PFSK-1 (cell line): ENCODE data around the gene PDE4B.

Experiments
- POLR2AphosphoS5 ChIP-seq: IDR thresholded peaks from 2 replicates; pipeline ENCODE4 v1.6.1; 2012; ENCODE audit warnings: low read depth, mild to moderate bottlenecking, control low read depth, low read length, moderate library complexity
- TAF1 ChIP-seq: IDR thresholded peaks from 2 replicates; pipeline ENCODE4 v1.6.1; 2012; ENCODE audit warnings: low read length, control low read depth, borderline replicate concordance; ENCODE audit not compliant: insufficient read depth
- TF ChIP-seq, protein P1 (sequence below), 2 experiments: IDR thresholded peaks; 2 replicates each; pipeline versions ENCODE4 v1.6.1 to v1.8.0; 2011 to 2012; ENCODE audit warnings: low read depth in 2 of 2, low read length in 2 of 2, control low read depth in 1 of 2, inconsistent platforms in 1 of 2, mild to moderate bottlenecking in 1 of 2, moderate library complexity in 1 of 2; ENCODE audit not compliant: insufficient read depth in 1 of 2

DNA sequence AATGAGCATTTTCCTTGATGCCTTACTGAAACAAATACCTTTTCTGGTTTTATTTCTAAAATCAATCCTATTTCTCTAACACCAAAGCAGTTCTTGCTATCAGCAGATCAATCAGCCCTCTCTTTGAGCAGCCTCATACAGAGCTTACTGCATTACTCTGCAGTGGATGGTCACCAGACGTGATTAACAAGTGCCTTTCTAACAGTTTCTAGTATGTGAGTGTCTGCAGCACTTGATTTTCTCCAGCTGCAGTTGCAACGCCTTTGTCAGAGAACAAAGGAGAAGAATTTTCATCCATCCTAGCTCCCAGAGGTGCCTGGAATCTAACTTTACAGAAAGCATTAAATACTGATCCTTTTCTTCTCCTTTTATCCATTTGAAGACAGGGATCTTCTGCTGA is 563.9 kb downstream of the PDE4B start:
- TF ChIP-seq, protein P1, sequence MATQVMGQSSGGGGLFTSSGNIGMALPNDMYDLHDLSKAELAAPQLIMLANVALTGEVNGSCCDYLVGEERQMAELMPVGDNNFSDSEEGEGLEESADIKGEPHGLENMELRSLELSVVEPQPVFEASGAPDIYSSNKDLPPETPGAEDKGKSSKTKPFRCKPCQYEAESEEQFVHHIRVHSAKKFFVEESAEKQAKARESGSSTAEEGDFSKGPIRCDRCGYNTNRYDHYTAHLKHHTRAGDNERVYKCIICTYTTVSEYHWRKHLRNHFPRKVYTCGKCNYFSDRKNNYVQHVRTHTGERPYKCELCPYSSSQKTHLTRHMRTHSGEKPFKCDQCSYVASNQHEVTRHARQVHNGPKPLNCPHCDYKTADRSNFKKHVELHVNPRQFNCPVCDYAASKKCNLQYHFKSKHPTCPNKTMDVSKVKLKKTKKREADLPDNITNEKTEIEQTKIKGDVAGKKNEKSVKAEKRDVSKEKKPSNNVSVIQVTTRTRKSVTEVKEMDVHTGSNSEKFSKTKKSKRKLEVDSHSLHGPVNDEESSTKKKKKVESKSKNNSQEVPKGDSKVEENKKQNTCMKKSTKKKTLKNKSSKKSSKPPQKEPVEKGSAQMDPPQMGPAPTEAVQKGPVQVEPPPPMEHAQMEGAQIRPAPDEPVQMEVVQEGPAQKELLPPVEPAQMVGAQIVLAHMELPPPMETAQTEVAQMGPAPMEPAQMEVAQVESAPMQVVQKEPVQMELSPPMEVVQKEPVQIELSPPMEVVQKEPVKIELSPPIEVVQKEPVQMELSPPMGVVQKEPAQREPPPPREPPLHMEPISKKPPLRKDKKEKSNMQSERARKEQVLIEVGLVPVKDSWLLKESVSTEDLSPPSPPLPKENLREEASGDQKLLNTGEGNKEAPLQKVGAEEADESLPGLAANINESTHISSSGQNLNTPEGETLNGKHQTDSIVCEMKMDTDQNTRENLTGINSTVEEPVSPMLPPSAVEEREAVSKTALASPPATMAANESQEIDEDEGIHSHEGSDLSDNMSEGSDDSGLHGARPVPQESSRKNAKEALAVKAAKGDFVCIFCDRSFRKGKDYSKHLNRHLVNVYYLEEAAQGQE (IDR thresholded peaks at IDR 0.05; ENCODE audit: insufficient read depth in 1 of 2, low read depth in 2 of 2, low read length in 2 of 2) = no peak
- TF ChIP-seq POLR2AphosphoS5 = no peak
- TF ChIP-seq TAF1 = no peak
